GM19240 (cell line): ENCODE data around the gene SIT1.
"Not testable (repeated sequence)": the region's sequence is repeated elsewhere in the genome, so short reads cannot be mapped to it uniquely, and the experiment has no call there.

ENCODE experiments used
- DNase-seq: peaks from one replicate; pipeline ENCODE4 v3.0.0; 2011; ENCODE audit warnings: low spot score; ENCODE audit not compliant: insufficient read length

Gene SIT1

DNA sequence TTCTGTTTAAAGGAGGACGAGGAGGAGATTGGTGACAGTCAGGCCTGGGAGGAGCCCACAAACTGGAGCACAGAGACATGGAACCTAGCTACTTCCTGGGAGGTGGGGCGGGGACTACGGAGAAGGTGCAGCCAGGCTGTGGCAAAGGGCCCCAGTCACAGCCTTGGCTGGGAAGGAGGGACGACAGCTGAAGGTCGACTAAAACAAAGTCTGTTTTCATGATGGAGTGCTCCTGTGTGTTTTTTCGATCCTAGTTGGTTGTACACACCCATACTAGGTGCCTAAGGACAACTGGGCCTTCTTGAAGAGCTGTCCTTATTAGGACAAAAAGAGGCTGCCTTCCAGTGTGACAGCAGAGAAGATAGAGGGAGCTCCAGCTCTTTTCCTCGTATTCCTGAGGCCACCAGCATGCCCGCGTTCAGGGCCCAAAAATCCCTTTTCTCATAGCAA lies 10.3 kb upstream of the SIT1 start:
- DNase-seq = no peak

- DNase-seq = no peak
Observed at GRCh38 chr9:35659340-35659739, 8.6 kb upstream of the SIT1 start.

DNA sequence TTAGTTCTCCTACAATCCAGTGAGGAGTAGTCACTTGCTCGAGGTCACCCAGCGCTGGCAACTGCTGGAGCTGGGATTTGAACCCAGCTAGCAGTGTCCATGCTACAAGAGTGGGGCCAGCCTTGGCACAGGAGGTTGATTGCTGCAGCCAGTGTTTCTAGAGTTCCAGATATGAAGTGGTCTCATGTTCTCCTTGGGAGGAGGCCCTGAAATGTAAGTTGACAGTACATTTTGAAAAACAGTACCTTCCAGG lies 8.2 kb upstream of the SIT1 start:
- no peak for DNase-seq

DNA sequence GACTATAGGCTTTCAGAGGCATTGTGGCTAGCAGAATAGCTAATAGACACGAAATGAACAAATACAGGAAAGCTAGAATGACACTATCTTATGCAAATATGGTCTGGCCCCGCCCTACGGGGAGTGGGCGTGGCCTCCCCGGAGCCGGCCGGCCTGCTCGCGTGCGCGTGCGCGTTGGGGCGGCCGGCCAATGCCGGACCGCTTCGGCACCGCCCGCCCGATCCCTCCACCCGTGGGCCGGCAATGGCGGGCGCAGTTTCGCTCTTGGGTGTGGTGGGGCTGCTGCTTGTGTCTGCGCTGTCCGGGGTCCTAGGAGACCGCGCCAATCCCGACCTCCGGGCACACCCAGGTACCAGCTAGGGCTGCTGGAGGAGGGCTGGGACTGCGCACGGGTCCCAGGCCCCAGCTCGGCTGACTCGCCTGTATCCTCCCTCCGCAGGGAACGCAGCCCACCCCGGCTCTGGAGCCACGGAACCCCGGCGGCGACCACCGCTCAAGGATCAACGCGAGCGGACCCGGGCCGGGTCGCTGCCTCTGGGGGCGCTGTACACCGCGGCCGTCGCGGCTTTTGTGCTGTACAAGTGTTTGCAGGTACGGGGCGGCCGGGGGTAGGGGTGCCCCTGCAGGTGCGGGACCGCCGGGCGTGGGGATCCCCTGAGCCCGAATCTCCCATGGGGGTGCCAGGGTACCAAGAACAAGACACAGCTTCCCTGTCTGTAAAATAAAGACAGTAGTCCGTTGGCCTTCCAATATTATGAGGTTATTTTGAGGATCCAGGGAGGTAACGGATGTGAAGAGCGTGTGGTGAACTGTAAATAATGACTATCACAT lies 7.6 kb upstream of the SIT1 start, which contains the start of gene CCDC107:
Gene CCDC107 (plus strand): TSS at position 156 of the 831 bp plus-strand sequence. CDS start 88 bp downstream, at position 244.
- peak; percentile 70 for DNase-seq

- DNase-seq = peak; percentile 85
Observed at GRCh38 chr9:35657546-35658136, 6.9 kb upstream of the SIT1 start, which contains the start of gene RMRP. TSS of gene RMRP (minus strand) at chr9:35658019.

DNA sequence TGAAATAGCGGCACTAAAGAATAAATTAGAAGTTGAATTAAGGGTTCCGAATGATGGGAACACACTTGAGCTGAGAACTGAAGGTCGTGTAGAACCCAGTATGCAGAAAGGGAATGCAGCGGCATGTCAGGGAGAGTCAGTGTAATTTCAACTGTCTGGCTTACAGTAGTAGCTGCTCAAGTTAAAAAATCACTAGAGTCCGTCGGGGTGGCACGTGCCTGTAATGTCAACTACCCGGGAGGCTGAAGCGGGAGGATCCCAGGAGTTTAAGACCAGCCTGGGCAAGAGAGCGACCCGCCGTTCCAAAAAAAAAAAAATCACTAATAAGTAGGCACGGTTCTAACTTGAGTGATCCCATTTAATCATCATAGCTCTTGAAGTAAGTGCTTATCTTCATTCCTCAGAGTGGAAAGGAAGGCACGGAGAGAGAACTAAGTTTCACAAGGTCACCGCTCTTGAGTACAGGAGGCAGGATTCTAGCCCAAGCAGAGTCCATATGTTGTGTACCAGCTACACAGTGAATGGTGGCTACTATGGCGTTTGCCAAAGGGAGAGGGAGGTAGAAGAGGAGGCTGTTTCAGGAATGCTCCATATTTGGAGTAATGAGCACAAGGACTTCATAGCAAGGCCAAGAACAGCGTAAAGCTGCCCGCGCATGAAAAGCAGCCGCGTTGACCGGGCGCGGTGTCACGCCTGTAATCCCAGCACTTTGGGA lies 6.3 kb upstream of the SIT1 start:
- no peak for DNase-seq

DNA sequence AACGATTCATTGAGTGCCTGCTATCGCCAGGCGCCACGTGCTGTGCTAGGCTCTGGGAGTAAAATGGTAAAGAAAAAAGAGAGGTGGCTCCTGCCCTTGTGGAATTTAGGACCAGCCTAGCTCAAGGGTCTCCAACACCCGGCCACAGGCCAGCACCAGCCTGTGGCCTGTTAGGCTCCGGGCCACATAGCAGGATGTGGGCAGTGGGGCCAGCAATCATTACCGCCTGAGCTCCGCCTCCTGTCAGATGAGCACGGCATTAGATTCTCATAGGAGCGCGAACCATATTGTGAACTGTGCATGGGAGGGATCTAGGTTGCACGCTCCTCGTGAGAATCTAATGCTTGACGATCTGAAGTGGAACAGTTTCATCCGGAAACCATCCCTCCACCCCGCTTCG lies 5.6 kb upstream of the SIT1 start:
- no peak for DNase-seq

- no peak for DNase-seq
Observed at GRCh38 chr9:35653611-35654010, 2.9 kb upstream of the SIT1 start.

- no peak for DNase-seq
Observed at GRCh38 chr9:35652829-35653209, 2.1 kb upstream of the SIT1 start.

DNA sequence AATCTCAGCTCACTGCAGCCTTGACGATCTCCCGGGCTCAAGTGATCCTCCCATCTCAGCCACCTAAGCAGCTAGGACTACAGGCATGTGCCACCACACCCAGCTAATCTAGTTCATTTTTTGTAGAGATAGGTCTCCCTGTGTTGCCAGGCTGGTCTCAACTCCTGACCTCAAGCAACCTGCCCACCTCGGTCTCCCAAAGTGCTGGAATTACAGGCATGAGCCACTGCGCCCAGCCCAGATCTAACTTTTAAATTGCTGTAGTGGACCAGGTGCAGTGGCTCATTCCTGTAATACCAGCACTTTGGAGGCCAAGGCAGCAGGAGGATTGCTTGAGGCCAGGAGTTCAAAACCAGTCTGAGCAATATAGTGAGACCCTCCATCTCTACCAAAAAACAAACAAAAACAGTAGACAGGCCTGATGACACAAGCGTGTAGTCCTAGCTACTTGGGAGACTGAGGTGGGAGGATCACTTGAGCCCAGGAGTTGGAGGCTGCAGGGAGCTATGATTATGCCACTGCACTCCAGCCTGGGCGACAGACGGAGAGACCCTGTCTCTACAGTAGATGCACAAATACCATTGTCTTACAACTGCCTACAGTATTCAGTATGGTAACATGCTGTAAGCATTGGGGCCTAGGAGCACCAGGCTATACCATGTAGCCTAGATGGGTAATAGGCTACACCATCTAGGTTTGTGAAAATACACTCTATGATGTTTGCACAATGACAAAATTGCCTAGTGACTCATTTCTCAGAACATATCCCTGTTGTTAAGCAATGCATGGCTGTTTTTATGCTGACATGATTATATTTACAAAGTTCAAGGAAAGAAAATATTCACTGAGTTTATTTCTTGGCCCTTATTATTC lies 1.5 kb upstream of the SIT1 start:
- no peak for DNase-seq

- no peak for DNase-seq
Observed at GRCh38 chr9:35649431-35650340, 1.0 kb downstream of the SIT1 start.

GRCh38 chr9:35646533-35647265 lies 4.0 kb downstream of the SIT1 start:
- peak; percentile 82 for DNase-seq

DNA sequence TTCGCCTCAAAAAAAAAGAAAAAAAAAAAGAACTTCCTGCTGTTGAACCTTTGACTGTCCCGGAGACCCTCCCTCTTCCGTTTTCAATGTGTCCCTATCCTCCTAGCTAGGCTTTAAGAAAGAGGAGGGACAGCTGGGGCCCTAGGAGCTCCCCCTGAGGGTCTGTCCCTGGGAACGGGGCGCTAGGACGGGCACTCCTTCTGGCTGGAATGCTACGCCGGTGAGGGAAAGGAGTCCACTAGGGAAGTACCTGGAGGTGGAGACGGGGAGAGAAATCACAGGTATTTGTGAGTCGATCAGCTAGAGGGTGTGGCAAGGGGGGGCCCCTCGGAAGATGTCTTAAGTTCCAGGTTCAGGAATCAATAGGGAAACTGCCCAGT lies 4.6 kb downstream of the SIT1 start:
- no peak for DNase-seq

GRCh38 chr9:35645736-35646135 lies 5.0 kb downstream of the SIT1 start:
- DNase-seq = not testable (repeated sequence)

- no peak for DNase-seq
Observed at GRCh38 chr9:35643046-35643445, 7.7 kb downstream of the SIT1 start.

- not testable (repeated sequence) for DNase-seq
Observed at GRCh38 chr9:35641478-35641877, 9.3 kb downstream of the SIT1 start.

DNA sequence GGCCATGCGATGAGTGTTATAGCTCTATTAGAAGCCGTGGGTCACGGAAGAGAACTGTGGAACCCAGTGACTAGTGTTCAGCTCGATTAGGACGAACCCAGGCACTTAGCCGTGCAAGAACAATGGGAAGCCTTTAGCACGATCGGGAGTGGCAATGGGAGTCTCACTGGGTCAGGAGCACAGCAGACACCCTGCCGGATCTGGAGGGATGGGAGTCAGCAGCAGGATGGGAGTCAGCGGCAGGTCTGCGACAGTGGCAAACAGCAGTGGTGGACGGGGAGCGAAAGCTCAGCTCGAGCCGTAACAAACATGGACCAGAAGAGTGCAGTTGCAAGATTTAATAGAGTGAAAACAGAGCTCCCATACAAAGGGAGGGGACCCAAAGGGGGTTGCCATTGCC lies 10.3 kb downstream of the SIT1 start:
- DNase-seq = not testable (repeated sequence)

DNA sequence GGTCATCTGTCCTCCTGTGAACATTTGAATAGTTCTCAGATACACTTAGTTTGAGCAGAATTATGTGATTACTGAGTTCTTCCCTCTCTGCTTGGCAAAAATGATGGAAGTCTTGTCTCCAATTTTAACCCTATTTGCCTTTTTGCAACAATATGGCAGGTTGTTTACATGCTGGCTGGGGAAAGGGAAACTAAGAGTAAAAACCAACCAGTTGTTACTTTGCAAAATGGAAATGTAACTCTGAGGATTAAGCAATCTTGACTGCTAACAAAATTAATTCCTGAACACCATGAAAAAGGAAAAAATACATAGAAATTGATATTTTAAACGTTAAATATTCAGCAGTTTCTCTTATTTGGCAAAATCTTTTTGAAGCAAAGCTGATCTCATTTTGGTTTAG lies 11.1 kb downstream of the SIT1 start:
- no peak for DNase-seq

DNA sequence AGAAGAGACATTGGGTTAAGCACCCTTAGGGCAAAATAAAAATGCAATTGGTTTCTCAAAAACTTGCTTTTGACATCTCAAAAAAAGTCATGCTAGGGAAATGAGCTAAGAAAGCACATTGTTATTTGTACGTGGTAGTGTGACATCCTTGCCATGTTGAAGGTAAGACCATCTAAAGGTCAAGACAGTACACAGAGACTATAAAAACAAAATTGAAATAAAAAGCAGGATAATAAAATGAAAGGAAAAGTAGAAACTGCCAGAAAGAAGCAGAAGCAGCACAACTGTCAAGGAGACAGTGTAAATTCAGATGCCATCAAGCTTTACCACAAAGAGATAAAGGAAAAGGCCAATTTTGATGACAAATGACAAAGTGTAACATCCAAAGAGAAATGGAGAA lies 11.5 kb downstream of the SIT1 start:
- DNase-seq = not testable (repeated sequence)

GRCh38 chr9:35638751-35639150 lies 12.0 kb downstream of the SIT1 start:
- not testable (repeated sequence) for DNase-seq
